Hepatocyte (in vitro differentiated cells): ENCODE data around the gene PLPP1. TPM values are rescaled to one million over a fixed set of nuclear protein-coding genes. Genes with fewer than 3 reads are reported as not detected.

ENCODE experiments used
- DNase-seq: peaks from one replicate; pipeline ENCODE4 v3.0.0-alpha.2; 2016; ENCODE audit warnings: low spot score
- H2AFZ ChIP-seq: fragments of 200-600 bp; sonication (generic); 2 replicates; pipeline ENCODE4 v1.6.0; 2016; ENCODE audit warnings: antibody characterized with exemption, mild to moderate bottlenecking
- H3K27ac ChIP-seq: fragments of 200-600 bp; sonication (generic); 2 replicates; pipeline ENCODE4 v1.5.1; 2016; ENCODE audit warnings: mild to moderate bottlenecking
- H3K27me3 ChIP-seq: fragments of 200-600 bp; sonication (generic); 2 replicates; pipeline ENCODE4 v1.6.1; 2016
- H3K36me3 ChIP-seq: fragments of 200-600 bp; sonication (generic); replicated peaks from 2 replicates; pipeline ENCODE4 v1.5.1; 2016; ENCODE audit warnings: low read depth; ENCODE audit not compliant: insufficient read depth
- H3K4me1 ChIP-seq: fragments of 200-600 bp; sonication (generic); 2 replicates; pipeline ENCODE4 v1.5.1; 2016; ENCODE audit warnings: mild to moderate bottlenecking, moderate library complexity; ENCODE audit not compliant: insufficient read depth
- H3K4me2 ChIP-seq: fragments of 200-600 bp; sonication (generic); 2 replicates; pipeline ENCODE4 v1.6.0; 2016
- H3K4me3 ChIP-seq: fragments of 200-600 bp; sonication (generic); 2 replicates; pipeline ENCODE4 v1.5.1; 2016; ENCODE audit warnings: mild to moderate bottlenecking
- H3K79me2 ChIP-seq: fragments of 200-600 bp; sonication (generic); 2 replicates; pipeline ENCODE4 v1.6.0; 2017; ENCODE audit warnings: mild to moderate bottlenecking
- H3K9me2 ChIP-seq: fragments of 200-600 bp; sonication (generic); replicated peaks from 2 replicates; pipeline ENCODE4 v1.6.0; 2017; ENCODE audit warnings: mild to moderate bottlenecking; ENCODE audit not compliant: insufficient read depth
- H3K9me3 ChIP-seq: fragments of 200-600 bp; sonication (generic); 2 replicates; pipeline ENCODE4 v1.5.1; 2016; ENCODE audit warnings: low read depth, mild to moderate bottlenecking
- H4K20me1 ChIP-seq: fragments of 200-600 bp; sonication (generic); 2 replicates; pipeline ENCODE4 v1.6.0; 2016; ENCODE audit warnings: mild to moderate bottlenecking; ENCODE audit not compliant: insufficient read depth, poor library complexity, severe bottlenecking
- EZH2 ChIP-seq: fragments of 200-600 bp; sonication (generic); IDR thresholded peaks from 2 replicates; pipeline ENCODE4 v1.6.1; 2016; ENCODE audit warnings: antibody characterized with exemption, mild to moderate bottlenecking, borderline replicate concordance
- EZH2phosphoT487 ChIP-seq: fragments of 200-600 bp; sonication (generic); IDR thresholded peaks from one replicate; pipeline ENCODE4 v1.6.1; 2018; ENCODE audit warnings: antibody characterized with exemption, mild to moderate bottlenecking, low read depth, moderate library complexity; ENCODE audit not compliant: unreplicated experiment, severe bottlenecking
- WGBS: methylation state at CpG from one replicate; pipeline ENCODE4 v1.1.6; 2016; ENCODE audit warnings: low lambda C conversion rate; ENCODE audit errors: missing lambda C conversion rate; 5-methylcytosine and 5-hydroxymethylcytosine counted together
- polyA plus RNA-seq: library from polyadenylated mRNA; unstranded; fragments of >200 nt; fragmentation: Nextera tagmentation; extraction: Ambion mirVana; gene quantifications from 2 replicates; pipeline ENCODE4 v1.2.1, GENCODE V29; 2016
- total RNA-seq: library from RNA; depleted of rRNA; stranded (reverse); fragments of >200 nt; gene quantifications from 2 replicates; pipeline ENCODE4 v1.2.3, GENCODE V29; 2014
- TF ChIP-seq, protein P1 (sequence below): fragments of 200-600 bp; sonication (generic); IDR thresholded peaks from 2 replicates; pipeline ENCODE4 v1.5.1; 2016; ENCODE audit warnings: antibody characterized with exemption, mild to moderate bottlenecking; ENCODE audit not compliant: poor library complexity

PLPP1 gene
- total and polyA plus RNA-seq, 2 experiments from 2014 or later: 80.1 to 84.9 TPM

DNA sequence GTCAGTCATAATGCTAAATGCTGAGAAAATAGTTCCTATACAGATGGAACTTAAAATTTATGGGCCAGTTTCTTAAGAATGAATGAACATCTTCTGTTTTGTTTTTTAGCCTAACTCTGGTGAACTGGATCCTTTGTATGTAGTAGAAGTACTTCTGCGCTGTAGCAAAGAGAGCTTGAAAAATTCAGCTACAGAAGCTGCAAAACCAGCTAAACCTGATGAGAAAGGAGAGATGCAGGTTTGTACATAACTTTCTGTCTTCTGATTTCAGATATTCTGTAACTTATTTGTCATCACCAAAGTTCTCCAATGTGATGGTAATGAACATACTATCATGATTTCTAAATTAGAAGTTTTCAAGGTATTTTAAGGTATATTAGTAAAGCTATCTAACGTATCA is 146.9 kb downstream of the PLPP1 start:
- WGBS: 84% methylated on average over 2 of the region's 2 CpGs
- H3K36me3 ChIP-seq: peaks cover 11% of the 10 kb centered on the region

DNA sequence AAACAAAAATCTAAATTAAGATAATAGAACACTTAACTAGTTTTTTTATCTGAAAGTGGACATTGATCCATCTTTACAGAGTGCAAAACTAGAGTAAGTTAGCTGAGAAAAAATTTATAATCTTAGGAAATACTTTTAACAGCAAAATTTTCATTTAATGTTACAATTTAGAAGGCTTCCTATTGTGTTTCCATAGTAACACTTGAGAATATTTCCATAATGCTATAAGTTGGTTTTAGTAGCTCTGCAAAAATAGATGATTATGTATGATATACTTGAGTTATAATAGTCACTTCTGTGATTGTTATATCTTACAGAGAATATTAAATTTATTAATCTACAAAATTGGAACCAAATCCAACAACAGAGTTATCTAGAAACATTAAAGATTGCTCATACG is 148.4 kb downstream of the PLPP1 start:
- H3K9me3 ChIP-seq: peaks cover 3% of the 10 kb centered on the region
- peaks cover 11% of the 10 kb centered on the region for H3K79me2 ChIP-seq
- TF ChIP-seq EZH2: no peak
- TF ChIP-seq, protein P1, sequence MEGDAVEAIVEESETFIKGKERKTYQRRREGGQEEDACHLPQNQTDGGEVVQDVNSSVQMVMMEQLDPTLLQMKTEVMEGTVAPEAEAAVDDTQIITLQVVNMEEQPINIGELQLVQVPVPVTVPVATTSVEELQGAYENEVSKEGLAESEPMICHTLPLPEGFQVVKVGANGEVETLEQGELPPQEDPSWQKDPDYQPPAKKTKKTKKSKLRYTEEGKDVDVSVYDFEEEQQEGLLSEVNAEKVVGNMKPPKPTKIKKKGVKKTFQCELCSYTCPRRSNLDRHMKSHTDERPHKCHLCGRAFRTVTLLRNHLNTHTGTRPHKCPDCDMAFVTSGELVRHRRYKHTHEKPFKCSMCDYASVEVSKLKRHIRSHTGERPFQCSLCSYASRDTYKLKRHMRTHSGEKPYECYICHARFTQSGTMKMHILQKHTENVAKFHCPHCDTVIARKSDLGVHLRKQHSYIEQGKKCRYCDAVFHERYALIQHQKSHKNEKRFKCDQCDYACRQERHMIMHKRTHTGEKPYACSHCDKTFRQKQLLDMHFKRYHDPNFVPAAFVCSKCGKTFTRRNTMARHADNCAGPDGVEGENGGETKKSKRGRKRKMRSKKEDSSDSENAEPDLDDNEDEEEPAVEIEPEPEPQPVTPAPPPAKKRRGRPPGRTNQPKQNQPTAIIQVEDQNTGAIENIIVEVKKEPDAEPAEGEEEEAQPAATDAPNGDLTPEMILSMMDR: no peak
- no peak for TF ChIP-seq EZH2phosphoT487
- WGBS: 100% methylated on average over 1 of the region's 1 CpG
- H3K27me3 ChIP-seq: no peaks in the 10 kb centered on the region
- H4K20me1 ChIP-seq: no peaks in the 10 kb centered on the region
- H2AFZ ChIP-seq: no peak overlapping the region
- H3K4me3 ChIP-seq: no peak overlapping the region
- DNase-seq: no peak
- H3K36me3 ChIP-seq: peaks cover 7% of the 10 kb centered on the region
- H3K4me2 ChIP-seq: no peak overlapping the region
- H3K4me1 ChIP-seq: peaks cover 10% of the 10 kb centered on the region
- H3K27ac ChIP-seq: no peak overlapping the region
- H3K9me2 ChIP-seq: no peaks in the 10 kb centered on the region

More for the DNA sequence above, 146.9 kb downstream of the PLPP1 start:
- H2AFZ ChIP-seq: no peak overlapping the region
- H3K27ac ChIP-seq: no peak overlapping the region
- peaks cover 10% of the 10 kb centered on the region for H3K79me2 ChIP-seq
- no peaks in the 10 kb centered on the region for H3K27me3 ChIP-seq
- no peak overlapping the region for H3K4me2 ChIP-seq
- TF ChIP-seq EZH2phosphoT487: no peak
- TF ChIP-seq, protein P1: no peak
- TF ChIP-seq EZH2: no peak
- H3K9me2 ChIP-seq: no peaks in the 10 kb centered on the region
- peaks cover 19% of the 10 kb centered on the region for H3K4me1 ChIP-seq
- no peaks in the 10 kb centered on the region for H4K20me1 ChIP-seq
- no peak overlapping the region for H3K4me3 ChIP-seq
- no peak for DNase-seq
- H3K9me3 ChIP-seq: peaks cover 3% of the 10 kb centered on the region

DNA sequence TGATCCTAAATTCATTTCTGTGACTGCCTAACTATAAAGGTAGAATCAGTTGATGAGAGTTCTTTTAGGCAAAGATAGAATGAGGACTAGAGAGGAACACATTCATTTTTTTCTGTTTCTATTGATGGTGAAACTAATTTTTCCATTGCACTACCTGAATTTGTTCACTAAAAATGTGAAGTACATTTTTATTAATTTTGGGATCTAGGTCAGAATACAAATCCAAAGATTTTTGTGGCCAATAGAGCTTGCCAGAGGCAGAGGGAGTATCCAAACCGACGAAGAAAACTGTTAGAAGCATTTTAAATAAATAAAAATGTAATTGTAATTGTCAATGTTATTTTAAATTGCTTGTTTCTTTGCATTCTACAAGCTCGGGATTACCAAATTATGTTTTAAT is 148.9 kb downstream of the PLPP1 start:
- no peaks in the 10 kb centered on the region for H3K27me3 ChIP-seq
- TF ChIP-seq EZH2 (no peak), EZH2phosphoT487 (no peak)
- TF ChIP-seq, protein P1: no peak
- H3K79me2 ChIP-seq: peaks cover 11% of the 10 kb centered on the region
- no peaks in the 10 kb centered on the region for H3K9me2 ChIP-seq
- peaks cover 7% of the 10 kb centered on the region for H3K4me1 ChIP-seq
- no peak overlapping the region for H3K4me3 ChIP-seq
- no peaks in the 10 kb centered on the region for H4K20me1 ChIP-seq
- no peak overlapping the region for H2AFZ ChIP-seq
- H3K27ac ChIP-seq: no peak overlapping the region
- H3K36me3 ChIP-seq: peaks cover 7% of the 10 kb centered on the region
- WGBS: 91% methylated on average over 3 of the region's 3 CpGs
- no peak overlapping the region for H3K4me2 ChIP-seq
- DNase-seq: no peak
- peaks cover 3% of the 10 kb centered on the region for H3K9me3 ChIP-seq

DNA sequence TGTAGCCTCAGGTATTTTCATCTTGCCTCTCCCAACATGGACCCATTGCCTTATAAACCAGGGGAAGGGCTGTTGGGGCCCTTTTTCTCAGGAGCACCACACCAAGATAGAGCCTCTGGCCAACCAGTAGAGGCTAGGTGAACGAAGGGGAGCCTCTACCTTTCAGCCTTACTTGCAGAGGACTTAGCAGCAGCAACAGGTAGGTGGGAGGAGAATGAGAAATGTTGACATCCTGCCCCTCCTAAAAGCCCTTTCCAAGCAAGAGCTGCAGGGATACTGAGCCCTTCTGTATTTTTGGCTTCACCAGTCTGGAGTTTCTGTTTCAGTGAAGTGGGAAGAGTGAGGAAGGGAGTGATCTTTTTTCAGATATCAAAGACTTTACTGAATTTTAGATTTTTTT is 149.5 kb downstream of the PLPP1 start:
- TF ChIP-seq, protein P1: no peak
- TF ChIP-seq EZH2phosphoT487 (no peak), EZH2 (no peak)
- Histone ChIP-seq H3K4me1 (peaks cover 6% of the 10 kb centered on the region), H3K27me3 (no peaks in the 10 kb centered on the region)

More for the DNA sequence above, 149.5 kb downstream of the PLPP1 start:
- Histone ChIP-seq H3K4me3 (no peak overlapping the region), H4K20me1 (no peaks in the 10 kb centered on the region), H3K9me2 (no peaks in the 10 kb centered on the region), H3K9me3 (peaks cover 3% of the 10 kb centered on the region), H3K4me2 (no peak overlapping the region), H3K27ac (no peak overlapping the region), H2AFZ (no peak overlapping the region), H3K36me3 (peaks cover 7% of the 10 kb centered on the region), H3K79me2 (peaks cover 11% of the 10 kb centered on the region)
- WGBS: 94% methylated on average over 1 of the region's 1 CpG
- no peak for DNase-seq
